ENCODE measurements around the gene SLC17A4. TPM values are rescaled to one million over a fixed set of nuclear protein-coding genes. Genes with fewer than 3 reads are reported as not detected.

The SLC17A4 gene
- not detected in 2 replicates for total RNA-seq

GRCh38 chr6:25754535-25754934, at the start of gene SLC17A4:
SLC17A4 (plus strand) TSS chr6:25754742; CDS start chr6:25761963, 7,221 bp downstream.

Other genes starting within 250 kb of the SLC17A4 start
- not detected in 2 replicates for gene SCGN, start 102.5 kb upstream of the SLC17A4 start, total RNA-seq
- gene SLC17A1, start 77.3 kb downstream of the SLC17A4 start, total RNA-seq, result not detected in 2 replicates
- not detected in 2 replicates for gene SLC17A3, start 119.5 kb downstream of the SLC17A4 start, total RNA-seq
- not detected in 2 replicates for gene SLC17A2, start 175.9 kb downstream of the SLC17A4 start, total RNA-seq
- gene TRIM38, start 208.1 kb downstream of the SLC17A4 start, total RNA-seq, result 8.1 and 15.3 TPM in 2 replicates